MM.1S (cell line): ENCODE measurements around the gene WDFY2.
"Not testable (repeated sequence)": the region's sequence is repeated elsewhere in the genome, so short reads cannot be mapped to it uniquely, and the experiment has no call there.

Experiments
- DNase-seq: peaks from one replicate; pipeline ENCODE4 v3.0.0-alpha.2; 2015
- H2AFZ ChIP-seq: fragments of 300-600 bp; sonication (generic); 2 replicates; pipeline ENCODE4 v1.6.0; 2016; ENCODE audit warnings: antibody characterized with exemption, low read length
- H3F3A ChIP-seq: fragments of 300-600 bp; sonication (generic); 2 replicates; pipeline ENCODE4 v1.6.1; 2016; ENCODE audit warnings: mild to moderate bottlenecking, antibody characterized with exemption, low read length, moderate library complexity, mixed read lengths; ENCODE audit not compliant: insufficient read depth
- H3K27ac ChIP-seq: fragments of 300-600 bp; sonication (generic); 2 replicates; pipeline ENCODE4 v1.5.1; 2016; ENCODE audit warnings: mild to moderate bottlenecking, low read length
- H3K27me3 ChIP-seq: fragments of 300-600 bp; sonication (generic); replicated peaks from 2 replicates; pipeline ENCODE4 v1.6.0; 2016; ENCODE audit warnings: low read length; ENCODE audit not compliant: insufficient read depth
- H3K36me3 ChIP-seq: fragments of 300-600 bp; sonication (generic); replicated peaks from 2 replicates; pipeline ENCODE4 v1.6.1; 2016; ENCODE audit warnings: mild to moderate bottlenecking, low read length, mixed read lengths; ENCODE audit not compliant: insufficient read depth
- H3K4me1 ChIP-seq: fragments of 300-600 bp; sonication (generic); 2 replicates; pipeline ENCODE4 v1.6.1; 2016; ENCODE audit warnings: low read length, mixed read lengths
- H3K4me2 ChIP-seq: fragments of 300-600 bp; sonication (generic); 2 replicates; pipeline ENCODE4 v1.6.0; 2016; ENCODE audit warnings: low read depth, low read length
- H3K4me3 ChIP-seq: fragments of 300-600 bp; sonication (generic); 2 replicates; pipeline ENCODE4 v1.5.1; 2016; ENCODE audit warnings: low read length, mixed read lengths
- H3K79me2 ChIP-seq: fragments of 300-600 bp; sonication (generic); 2 replicates; pipeline ENCODE4 v1.6.1; 2016; ENCODE audit warnings: mixed run types, low read length, mixed read lengths
- H3K9ac ChIP-seq: fragments of 300-600 bp; sonication (generic); 2 replicates; pipeline ENCODE4 v1.6.1; 2016; ENCODE audit warnings: low read length, mixed read lengths
- H3K9me2 ChIP-seq: fragments of 300-600 bp; sonication (generic); replicated peaks from 2 replicates; pipeline ENCODE4 v1.6.1; 2016; ENCODE audit warnings: mild to moderate bottlenecking, low read length, mixed read lengths; ENCODE audit not compliant: insufficient read depth
- H3K9me3 ChIP-seq: fragments of 300-600 bp; sonication (generic); replicated peaks from 2 replicates; pipeline ENCODE4 v1.6.1; 2016; ENCODE audit warnings: mild to moderate bottlenecking, low read length, mixed read lengths; ENCODE audit not compliant: insufficient read depth
- H4K20me1 ChIP-seq: fragments of 300-600 bp; sonication (generic); 2 replicates; pipeline ENCODE4 v1.6.1; 2016; ENCODE audit warnings: mild to moderate bottlenecking, low read length, moderate library complexity, mixed read lengths; ENCODE audit not compliant: insufficient read depth
- CTCF ChIP-seq: fragments of 300-600 bp; sonication (generic); IDR thresholded peaks from 2 replicates; pipeline ENCODE4 v1.5.1; 2016; ENCODE audit warnings: antibody characterized with exemption, low read length, mixed read lengths
- EZH2 ChIP-seq: fragments of 300-600 bp; sonication (generic); optimal IDR thresholded peaks from 2 replicates; pipeline ENCODE3; 2017; ENCODE audit warnings: low read depth, mild to moderate bottlenecking, antibody characterized with exemption, low read length, mixed read lengths
- EZH2phosphoT487 ChIP-seq: fragments of 300-600 bp; sonication (generic); IDR thresholded peaks from 2 replicates; pipeline ENCODE4 v1.6.1; 2018; ENCODE audit warnings: antibody characterized with exemption, low read length

Gene WDFY2

GRCh38 chr13:51541037-51541436 is 43.2 kb upstream of the WDFY2 start:
- DNase-seq = no peak
- H3K9me2 ChIP-seq = no peaks in the 10 kb centered on the region
- H3K9me3 ChIP-seq = no peaks in the 10 kb centered on the region
- no peaks in the 10 kb centered on the region for H3K79me2 ChIP-seq
- H3K9ac ChIP-seq = no peak overlapping the region
- no peaks in the 10 kb centered on the region for H3F3A ChIP-seq
- H3K36me3 ChIP-seq = no peaks in the 10 kb centered on the region
- H3K4me3 ChIP-seq = no peak overlapping the region
- no peaks in the 10 kb centered on the region for H3K27me3 ChIP-seq
- TF ChIP-seq EZH2phosphoT487 (no peak), CTCF (no peak), EZH2 (no peak)
- no peak overlapping the region for H3K4me2 ChIP-seq
- no peaks in the 10 kb centered on the region for H3K4me1 ChIP-seq
- H4K20me1 ChIP-seq = no peaks in the 10 kb centered on the region
- H2AFZ ChIP-seq = no peak overlapping the region
- no peak overlapping the region for H3K27ac ChIP-seq

- no peak for DNase-seq
- H3K79me2 ChIP-seq = no peaks in the 10 kb centered on the region
- H2AFZ ChIP-seq = no peak overlapping the region
- H3K27ac ChIP-seq = no peak overlapping the region
- H4K20me1 ChIP-seq = no peaks in the 10 kb centered on the region
- H3K36me3 ChIP-seq = no peaks in the 10 kb centered on the region
- H3F3A ChIP-seq = no peaks in the 10 kb centered on the region
- no peaks in the 10 kb centered on the region for H3K9me2 ChIP-seq
- H3K4me3 ChIP-seq = no peak overlapping the region
- H3K9me3 ChIP-seq = no peaks in the 10 kb centered on the region
- no peak overlapping the region for H3K4me2 ChIP-seq
- H3K9ac ChIP-seq = no peak overlapping the region
- TF ChIP-seq CTCF (no peak), EZH2phosphoT487 (no peak), EZH2 (no peak)
- no peaks in the 10 kb centered on the region for H3K4me1 ChIP-seq
- H3K27me3 ChIP-seq = no peaks in the 10 kb centered on the region
These were observed 42.4 kb upstream of the WDFY2 start for GRCh38 chr13:51541809-51542258.

- DNase-seq = no peak
- H3F3A ChIP-seq = no peaks in the 10 kb centered on the region
- no peak overlapping the region for H3K27ac ChIP-seq
- H3K79me2 ChIP-seq = no peaks in the 10 kb centered on the region
- H2AFZ ChIP-seq = no peak overlapping the region
- no peaks in the 10 kb centered on the region for H3K4me1 ChIP-seq
- no peak for TF ChIP-seq EZH2phosphoT487
- no peak for TF ChIP-seq CTCF
- TF ChIP-seq EZH2 = no peak
- no peaks in the 10 kb centered on the region for H3K27me3 ChIP-seq
- H3K9me2 ChIP-seq = no peaks in the 10 kb centered on the region
- no peaks in the 10 kb centered on the region for H3K36me3 ChIP-seq
- no peak overlapping the region for H3K4me2 ChIP-seq
- no peak overlapping the region for H3K4me3 ChIP-seq
- no peaks in the 10 kb centered on the region for H3K9me3 ChIP-seq
- H3K9ac ChIP-seq = no peak overlapping the region
- H4K20me1 ChIP-seq = no peaks in the 10 kb centered on the region
These were observed 41.7 kb upstream of the WDFY2 start for GRCh38 chr13:51542346-51543242.

GRCh38 chr13:51545446-51545845 is 38.8 kb upstream of the WDFY2 start:
- not testable (repeated sequence) for H3K79me2 ChIP-seq, H3K27me3 ChIP-seq, DNase-seq, H3K9me3 ChIP-seq, H3K27ac ChIP-seq, H3F3A ChIP-seq, H3K4me1 ChIP-seq, H2AFZ ChIP-seq, H3K36me3 ChIP-seq, H4K20me1 ChIP-seq, H3K4me2 ChIP-seq, H3K4me3 ChIP-seq, H3K9me2 ChIP-seq, H3K9ac ChIP-seq
